Measurements from ENCODE around the gene NUCKS1. TPM values are rescaled to one million over a fixed set of nuclear protein-coding genes. Genes with fewer than 3 reads are reported as not detected.
A peak's percentile ranks its signal among the peaks of the same experiment; 100 is the strongest.

The NUCKS1 gene
- total RNA-seq, 2 experiments from 2014 or later: 80.6 to 84.7 TPM

GRCh38 chr1:205749234-205750137, 496 bp downstream of the NUCKS1 start:
- Histone ChIP-seq H3K4me1 (ENCODE audit: insufficient read depth, low read length) (peaks cover 8% of the 10 kb centered on the region), H3K9me3 (ENCODE audit: control insufficient read depth in 1 of 2, insufficient read depth in 1 of 2, low read length in 2 of 2) (no peaks in the 10 kb centered on the region), H3K27me3 (ENCODE audit: control insufficient read depth in 1 of 2, insufficient read depth in 2 of 2, low read length in 2 of 2) (no peaks in the 10 kb centered on the region), H3K36me3 (ENCODE audit: insufficient read depth, low read length) (peaks cover 7% of the 10 kb centered on the region), H3K27ac (ENCODE audit: low read depth in 1 of 2, low read length in 2 of 2) (peak overlapping the region; percentile 75 to 80), H3K4me3 (ENCODE audit: low read length) (peak overlapping the region; percentile 71)
- TF ChIP-seq CTCF (IDR thresholded peaks at IDR 0.05): no peak
- ChIA-PET CTCF (interaction anchor here (1.0 to 1.7 kb wide), 3 partner anchors 26 to 90 kb away, joined by 3 to 10 read pairs (median 5); partner anchors contain the start of gene RAB29), POLR2A (interaction anchor here (0.7 to 4.0 kb wide), 27 partner anchors 9 to 1572 kb away, joined by 3 to 140 read pairs (median 4); partner anchors contain the start of genes CD55, ELK4, PM20D1 and RAB29)
- Mint-ChIP-seq H3K4me1 (ENCODE audit: low read depth) (peaks cover 46% of the 10 kb centered on the region), H3K27ac (peak overlapping the region; percentile 93), H3K4me3 (peak overlapping the region; percentile 99), H3K9me3 (no peaks in the 10 kb centered on the region), H3K27me3 (no peaks in the 10 kb centered on the region), H3K36me3 (ENCODE audit: low read depth) (peaks cover 14% of the 10 kb centered on the region)
- DNase-seq: peak; percentile 87 to 97 (median 94)
- intact Hi-C loops (cut with DNase I, micrococcal nuclease): loop anchor here (1.0 to 5.0 kb wide), 8 partner anchors 22 to 117 kb away; partner anchors contain the start of genes RAB29 (in 2 of the 2), SLC41A1 (in 2 of the 2) and ELK4 (in 1 of the 2)
- ATAC-seq (ENCODE audit: poor library complexity): peak; percentile 76

GRCh38 chr1:205748403-205749233, 1.4 kb downstream of the NUCKS1 start:
- ChIA-PET CTCF (interaction anchor here (1.0 to 1.7 kb wide), 3 partner anchors 27 to 89 kb away, joined by 3 to 10 read pairs (median 5); partner anchors contain the start of gene RAB29), POLR2A (interaction anchor here (0.7 to 4.0 kb wide), 25 partner anchors 10 to 1573 kb away, joined by 3 to 140 read pairs (median 4); partner anchors contain the start of genes CD55, ELK4, PM20D1 and RAB29)
- DNase-seq: peak in 4 of 14 experiments; percentile 16 to 52 (median 37)
- Mint-ChIP-seq H3K36me3 (ENCODE audit: low read depth) (peaks cover 14% of the 10 kb centered on the region), H3K27ac (peak overlapping the region; percentile 93), H3K27me3 (no peaks in the 10 kb centered on the region), H3K4me1 (ENCODE audit: low read depth) (peaks cover 54% of the 10 kb centered on the region), H3K9me3 (no peaks in the 10 kb centered on the region), H3K4me3 (peak overlapping the region; percentile 99)
- Histone ChIP-seq H3K27ac (ENCODE audit: low read depth in 1 of 2, low read length in 2 of 2) (peak overlapping the region; percentile 68 to 75), H3K9me3 (ENCODE audit: control insufficient read depth in 1 of 2, insufficient read depth in 1 of 2, low read length in 2 of 2) (no peaks in the 10 kb centered on the region), H3K4me3 (ENCODE audit: low read length) (peak overlapping the region; percentile 71), H3K36me3 (ENCODE audit: insufficient read depth, low read length) (peaks cover 7% of the 10 kb centered on the region), H3K27me3 (ENCODE audit: control insufficient read depth in 1 of 2, insufficient read depth in 2 of 2, low read length in 2 of 2) (no peaks in the 10 kb centered on the region), H3K4me1 (ENCODE audit: insufficient read depth, low read length) (peaks cover 8% of the 10 kb centered on the region)
- intact Hi-C loops (cut with DNase I, micrococcal nuclease): loop anchor here (2.0 to 5.0 kb wide), 3 partner anchors 36 to 64 kb away; partner anchors contain the start of gene SLC41A1 (in 1 of the 2)
- peak; percentile 13 for ATAC-seq (ENCODE audit: poor library complexity)
- TF ChIP-seq CTCF (IDR thresholded peaks at IDR 0.05): no peak

All from CD4-positive, alpha-beta T cell (primary cell).